ENCODE results near the gene PDGFRB. TPM values are rescaled to one million over a fixed set of nuclear protein-coding genes. Genes with fewer than 3 reads are reported as not detected.

Gene PDGFRB
- total RNA-seq, 1 experiment from 2014 or later = not detected

- Histone ChIP-seq H3K4me1 (replicated peaks; ENCODE audit: insufficient read depth) (no peaks in the 10 kb centered on the region), H2AFZ (no peak overlapping the region), H4K20me1 (ENCODE audit: insufficient read depth) (no peaks in the 10 kb centered on the region), H3K36me3 (ENCODE audit: low read depth) (no peaks in the 10 kb centered on the region), H3K27ac (no peak overlapping the region), H3K4me2 (no peak overlapping the region), H3K79me2 (ENCODE audit: low read depth) (no peaks in the 10 kb centered on the region), H3K4me3 (no peak overlapping the region), H3F3A (ENCODE audit: insufficient read depth, low read depth) (no peaks in the 10 kb centered on the region), H3K9me3 (ENCODE audit: insufficient read depth, low read depth) (no peaks in the 10 kb centered on the region), H3K9me2 (ENCODE audit: insufficient read depth) (no peaks in the 10 kb centered on the region), H3K27me3 (ENCODE audit: insufficient read depth, low read depth) (0 out of 2 replicates have a peak, but pooled peaks cover 7% of the 10 kb centered on the region)
- TF ChIP-seq CTCF (conservative IDR thresholded peaks at IDR 0.05) = no peak
- TF ChIP-seq EZH2 (IDR thresholded peaks at IDR 0.05; ENCODE audit: low read depth) = no peak
- ChIA-PET CTCF (no interaction called here), POLR2A (ENCODE audit: unreplicated experiment) (interaction anchor here (0.5 to 0.6 kb wide), 2 partner anchors 27 to 863 kb away, joined by 3 to 6 read pairs; no protein-coding TSS in a partner anchor)
- BruUV-seq (replicated peaks) = no TSS peak
- DNase-seq = no peak
- intact Hi-C loops (cut with micrococcal nuclease; ENCODE audit: unreplicated experiment) = no loop called here
Observed at GRCh38 chr5:150172556-150172955, 16.9 kb upstream of the PDGFRB start.

GRCh38 chr5:150172145-150172544, 16.5 kb upstream of the PDGFRB start:
- Histone ChIP-seq H3K9me3 (ENCODE audit: insufficient read depth, low read depth) (no peaks in the 10 kb centered on the region), H4K20me1 (ENCODE audit: insufficient read depth) (no peaks in the 10 kb centered on the region), H3K27ac (no peak overlapping the region), H3K4me1 (replicated peaks; ENCODE audit: insufficient read depth) (no peaks in the 10 kb centered on the region), H3K27me3 (ENCODE audit: insufficient read depth, low read depth) (0 out of 2 replicates have a peak, but pooled peaks cover 7% of the 10 kb centered on the region), H2AFZ (no peak overlapping the region), H3F3A (ENCODE audit: insufficient read depth, low read depth) (no peaks in the 10 kb centered on the region), H3K36me3 (ENCODE audit: low read depth) (no peaks in the 10 kb centered on the region), H3K79me2 (ENCODE audit: low read depth) (no peaks in the 10 kb centered on the region), H3K4me3 (no peak overlapping the region), H3K9me2 (ENCODE audit: insufficient read depth) (no peaks in the 10 kb centered on the region), H3K4me2 (no peak overlapping the region)
- BruUV-seq (replicated peaks) = no TSS peak
- no peak for DNase-seq
- CTCF ChIA-PET = no interaction called here
- POLR2A ChIA-PET (ENCODE audit: unreplicated experiment) = interaction anchor here (0.5 to 0.6 kb wide), 2 partner anchors 27 to 863 kb away, joined by 3 to 6 read pairs; no protein-coding TSS in a partner anchor
- intact Hi-C loops (cut with micrococcal nuclease; ENCODE audit: unreplicated experiment) = no loop called here
- no peak for TF ChIP-seq EZH2 (IDR thresholded peaks at IDR 0.05; ENCODE audit: low read depth)
- no peak for TF ChIP-seq CTCF (conservative IDR thresholded peaks at IDR 0.05)

- TF ChIP-seq CTCF (conservative IDR thresholded peaks at IDR 0.05) (no peak), EZH2 (IDR thresholded peaks at IDR 0.05; ENCODE audit: low read depth) (no peak)
- intact Hi-C loops (cut with micrococcal nuclease; ENCODE audit: unreplicated experiment) = no loop called here
- Histone ChIP-seq H3K36me3 (ENCODE audit: low read depth) (no peaks in the 10 kb centered on the region), H2AFZ (no peak overlapping the region), H3F3A (ENCODE audit: insufficient read depth, low read depth) (no peaks in the 10 kb centered on the region), H3K79me2 (ENCODE audit: low read depth) (no peaks in the 10 kb centered on the region), H3K4me2 (no peak overlapping the region), H3K9me3 (ENCODE audit: insufficient read depth, low read depth) (no peaks in the 10 kb centered on the region), H3K4me3 (no peak overlapping the region), H4K20me1 (ENCODE audit: insufficient read depth) (no peaks in the 10 kb centered on the region), H3K9me2 (ENCODE audit: insufficient read depth) (no peaks in the 10 kb centered on the region), H3K27me3 (ENCODE audit: insufficient read depth, low read depth) (0 out of 2 replicates have a peak, but pooled peaks cover 7% of the 10 kb centered on the region), H3K27ac (no peak overlapping the region), H3K4me1 (replicated peaks; ENCODE audit: insufficient read depth) (no peaks in the 10 kb centered on the region; the same call in 1 of the 2 replicates)
- POLR2A ChIA-PET (ENCODE audit: unreplicated experiment) = no interaction called here
- DNase-seq = no peak
- no TSS peak for BruUV-seq (replicated peaks)
- CTCF ChIA-PET = interaction anchor here (1.1 kb wide), 1 partner anchor 42 kb away, joined by 3 read pairs; no protein-coding TSS in a partner anchor
Observed at GRCh38 chr5:150168864-150169263, 13.2 kb upstream of the PDGFRB start.

Measured in PC-9 (cell line).